Endothelial cell (in vitro differentiated cells): ENCODE data around the gene RAPGEF5. TPM values are rescaled to one million over a fixed set of nuclear protein-coding genes. Genes with fewer than 3 reads are reported as not detected.
A peak's percentile ranks its signal among the peaks of the same experiment; 100 is the strongest.

Source experiments
- DNase-seq: peaks from one replicate; pipeline ENCODE4 v3.0.0; 2021; ENCODE audit warnings: low spot score
- H3K27ac Mint-ChIP-seq: one replicate; pipeline ENCODE4 v1.8.0; 2021; ENCODE audit warnings: mixed read lengths, inconsistent platforms; ENCODE audit not compliant: unreplicated experiment
- H3K27me3 Mint-ChIP-seq: one replicate; pipeline ENCODE4 v1.8.0; 2021; ENCODE audit warnings: mild to moderate bottlenecking, moderate library complexity, mixed read lengths, inconsistent platforms; ENCODE audit not compliant: unreplicated experiment
- H3K36me3 Mint-ChIP-seq: one replicate; pipeline ENCODE4 v1.8.0; 2021; ENCODE audit warnings: mild to moderate bottlenecking, low read depth, mixed read lengths, inconsistent platforms; ENCODE audit not compliant: unreplicated experiment
- H3K4me1 Mint-ChIP-seq: one replicate; pipeline ENCODE4 v1.8.0; 2021; ENCODE audit warnings: mild to moderate bottlenecking, mixed read lengths, inconsistent platforms; ENCODE audit not compliant: unreplicated experiment
- H3K4me3 Mint-ChIP-seq: one replicate; pipeline ENCODE4 v1.8.0; 2021; ENCODE audit warnings: mild to moderate bottlenecking, mixed read lengths, inconsistent platforms; ENCODE audit not compliant: unreplicated experiment
- H3K9me3 Mint-ChIP-seq: one replicate; pipeline ENCODE4 v1.8.0; 2021; ENCODE audit warnings: mixed read lengths, inconsistent platforms; ENCODE audit not compliant: unreplicated experiment
- total RNA-seq: library from RNA; stranded (reverse); fragmentation: NEBNext Ultra II Directional; extraction: Animal tissue kit (Norgen Biotek cat#: 25700); gene quantifications from one replicate; pipeline ENCODE4 v1.2.1, GENCODE V29; 2021; ENCODE audit not compliant: unreplicated experiment
- TF ChIP-seq, protein P1 (sequence below): fragments of 200-600 bp; sonication (generic); IDR thresholded peaks from one replicate; pipeline ENCODE4 v1.5.0; 2021; ENCODE audit warnings: antibody characterized with exemption; ENCODE audit not compliant: unreplicated experiment

The RAPGEF5 gene
- total RNA-seq, 1 donor from 2014 or later, result 135 TPM

DNA sequence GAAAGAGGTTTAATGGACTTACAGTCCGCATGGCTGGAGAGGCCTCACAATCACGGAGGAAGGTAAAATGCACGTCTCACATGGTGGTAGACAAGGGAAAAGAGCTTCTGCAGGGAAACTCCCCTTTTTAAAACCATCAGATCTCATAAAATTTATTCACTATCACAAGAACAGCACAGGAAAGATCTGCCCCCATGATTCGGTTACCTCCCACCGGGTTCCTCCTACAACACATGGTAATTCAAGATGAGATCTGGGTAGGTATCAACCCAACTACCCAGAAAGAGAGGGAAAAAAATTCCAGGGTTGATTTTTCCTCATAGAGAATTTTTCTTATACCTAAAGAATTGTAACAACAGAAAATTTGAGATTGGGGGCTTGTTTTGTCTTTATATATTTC is 13.9 kb downstream of the RAPGEF5 start:
- no peaks in the 10 kb centered on the region for H3K9me3 Mint-ChIP-seq
- H3K27ac Mint-ChIP-seq, result no peak overlapping the region
- peaks cover 28% of the 10 kb centered on the region for H3K36me3 Mint-ChIP-seq
- TF ChIP-seq, protein P1, sequence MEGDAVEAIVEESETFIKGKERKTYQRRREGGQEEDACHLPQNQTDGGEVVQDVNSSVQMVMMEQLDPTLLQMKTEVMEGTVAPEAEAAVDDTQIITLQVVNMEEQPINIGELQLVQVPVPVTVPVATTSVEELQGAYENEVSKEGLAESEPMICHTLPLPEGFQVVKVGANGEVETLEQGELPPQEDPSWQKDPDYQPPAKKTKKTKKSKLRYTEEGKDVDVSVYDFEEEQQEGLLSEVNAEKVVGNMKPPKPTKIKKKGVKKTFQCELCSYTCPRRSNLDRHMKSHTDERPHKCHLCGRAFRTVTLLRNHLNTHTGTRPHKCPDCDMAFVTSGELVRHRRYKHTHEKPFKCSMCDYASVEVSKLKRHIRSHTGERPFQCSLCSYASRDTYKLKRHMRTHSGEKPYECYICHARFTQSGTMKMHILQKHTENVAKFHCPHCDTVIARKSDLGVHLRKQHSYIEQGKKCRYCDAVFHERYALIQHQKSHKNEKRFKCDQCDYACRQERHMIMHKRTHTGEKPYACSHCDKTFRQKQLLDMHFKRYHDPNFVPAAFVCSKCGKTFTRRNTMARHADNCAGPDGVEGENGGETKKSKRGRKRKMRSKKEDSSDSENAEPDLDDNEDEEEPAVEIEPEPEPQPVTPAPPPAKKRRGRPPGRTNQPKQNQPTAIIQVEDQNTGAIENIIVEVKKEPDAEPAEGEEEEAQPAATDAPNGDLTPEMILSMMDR, result no peak
- DNase-seq, result no peak
- H3K4me1 Mint-ChIP-seq, result peaks cover 28% of the 10 kb centered on the region
- H3K27me3 Mint-ChIP-seq, result no peaks in the 10 kb centered on the region
- no peak overlapping the region for H3K4me3 Mint-ChIP-seq

DNA sequence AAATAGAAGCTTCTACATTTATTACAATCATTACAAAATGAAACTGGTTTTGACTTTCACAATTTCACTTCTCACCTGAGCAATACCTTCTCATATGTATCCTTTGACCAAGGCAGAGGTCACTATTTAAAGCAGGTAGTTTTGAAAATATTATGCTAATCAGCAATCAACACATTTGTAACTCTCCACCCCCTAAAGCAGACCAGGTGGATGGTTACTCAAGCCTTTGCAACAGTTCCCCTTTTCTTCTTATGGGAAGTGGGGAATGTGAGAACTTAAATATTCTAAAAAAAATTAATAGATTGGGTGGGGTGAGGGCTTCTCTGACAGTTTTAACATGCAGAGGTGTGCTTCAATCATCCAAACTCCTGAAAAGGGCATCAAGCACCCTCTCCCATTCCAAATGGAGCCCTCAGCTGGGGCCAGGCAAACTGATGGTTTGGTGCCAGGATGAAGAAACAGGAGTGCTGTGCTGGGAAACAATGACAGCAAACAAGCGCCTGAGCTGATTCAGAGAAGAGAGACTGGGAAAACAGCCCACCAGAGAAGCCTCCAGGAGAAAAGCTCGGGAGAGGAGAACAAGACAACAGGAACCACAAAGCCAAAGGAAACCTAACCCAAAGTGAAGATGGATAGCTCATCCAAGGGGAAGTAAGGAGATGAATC is 17.1 kb downstream of the RAPGEF5 start:
- H3K4me3 Mint-ChIP-seq, result peak overlapping the region; percentile 33
- H3K9me3 Mint-ChIP-seq, result no peaks in the 10 kb centered on the region
- H3K27ac Mint-ChIP-seq, result no peak overlapping the region
- H3K36me3 Mint-ChIP-seq, result peaks cover 33% of the 10 kb centered on the region
- peaks cover 17% of the 10 kb centered on the region for H3K4me1 Mint-ChIP-seq
- peaks cover 6% of the 10 kb centered on the region for H3K27me3 Mint-ChIP-seq
- TF ChIP-seq, protein P1, result no peak
- no peak for DNase-seq

DNA sequence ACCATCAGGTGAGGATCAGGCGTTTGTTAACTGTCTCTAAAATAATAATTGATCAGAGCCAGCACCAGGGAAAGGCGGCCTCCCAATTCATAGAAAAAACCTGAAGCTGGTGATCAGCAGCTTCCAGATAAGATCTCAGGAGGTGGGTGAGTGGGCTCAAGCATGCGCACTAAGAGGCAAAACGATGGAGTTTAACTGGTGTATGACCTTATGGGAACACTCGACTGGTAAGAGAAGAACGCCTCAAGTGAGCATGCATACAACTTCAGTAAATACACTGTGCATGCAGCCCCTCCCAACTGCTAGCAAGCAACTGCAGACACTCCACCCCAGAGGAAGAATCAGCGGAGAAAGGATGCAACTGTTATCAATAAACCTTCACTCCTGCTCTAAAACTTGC is 18.1 kb downstream of the RAPGEF5 start:
- Mint-ChIP-seq H3K36me3 (peaks cover 30% of the 10 kb centered on the region), H3K27ac (no peak overlapping the region), H3K27me3 (peaks cover 6% of the 10 kb centered on the region), H3K4me1 (peaks cover 24% of the 10 kb centered on the region), H3K9me3 (no peaks in the 10 kb centered on the region), H3K4me3 (no peak overlapping the region)
- TF ChIP-seq, protein P1, result no peak
- no peak for DNase-seq

DNA sequence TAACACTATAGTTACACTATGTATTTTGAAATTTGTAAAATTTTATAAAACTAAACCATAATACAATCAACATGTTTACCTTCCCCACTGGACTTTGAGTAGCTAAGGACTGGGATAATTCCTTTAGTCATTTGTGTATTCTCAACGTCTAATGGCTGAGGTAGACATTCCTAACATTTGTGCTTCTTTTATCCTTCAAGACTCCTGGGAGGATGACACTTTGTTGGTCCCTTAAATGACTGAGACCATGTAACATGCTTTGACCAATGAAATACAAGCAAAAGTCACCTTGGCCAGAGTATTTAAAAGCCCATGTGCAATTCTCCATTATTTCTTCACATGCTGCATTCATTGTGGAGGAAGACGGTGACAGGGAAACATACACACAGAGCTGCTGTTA is 18.5 kb downstream of the RAPGEF5 start:
- Mint-ChIP-seq H3K9me3 (no peaks in the 10 kb centered on the region), H3K27me3 (peaks cover 6% of the 10 kb centered on the region), H3K36me3 (peaks cover 30% of the 10 kb centered on the region), H3K4me1 (peaks cover 28% of the 10 kb centered on the region), H3K27ac (no peak overlapping the region), H3K4me3 (no peak overlapping the region)
- TF ChIP-seq, protein P1, result no peak
- no peak for DNase-seq

DNA sequence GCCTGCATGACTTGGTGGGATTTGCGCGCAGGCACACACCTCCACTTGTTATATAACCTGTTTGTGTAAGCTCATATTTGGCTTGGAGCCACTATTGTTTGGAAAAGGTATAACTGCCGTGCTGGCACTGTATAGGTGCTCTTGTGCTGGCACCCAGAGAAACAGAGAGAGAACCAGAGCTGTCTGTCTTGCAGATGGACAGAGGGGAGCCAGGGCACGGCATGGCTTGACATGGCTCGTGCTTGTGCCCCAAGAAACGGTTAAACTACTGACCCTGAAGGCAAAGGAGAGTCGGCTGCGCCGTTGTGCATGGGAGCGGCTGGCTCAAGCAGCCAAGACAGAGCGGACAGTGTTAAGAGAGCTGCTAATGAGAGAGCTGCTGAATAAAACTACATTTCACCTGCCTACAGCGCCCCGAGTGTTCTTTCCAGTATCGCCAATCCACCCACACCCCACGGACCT is 23.2 kb downstream of the RAPGEF5 start:
- Mint-ChIP-seq H3K27ac (no peak overlapping the region), H3K36me3 (peaks cover 8% of the 10 kb centered on the region), H3K9me3 (no peaks in the 10 kb centered on the region), H3K4me1 (peaks cover 40% of the 10 kb centered on the region), H3K4me3 (no peak overlapping the region), H3K27me3 (peaks cover 6% of the 10 kb centered on the region)
- DNase-seq, result no peak
- TF ChIP-seq, protein P1, result no peak
